B cell (primary cell): ENCODE data around the gene IGF1R.

ENCODE experiments used
- CTCF ChIP-seq: fragments of 200-600 bp; IDR thresholded peaks from one replicate; pipeline ENCODE4 v1.8.0; 2022; ENCODE audit warnings: antibody characterized with exemption, mild to moderate bottlenecking
- EZH2 ChIP-seq: IDR thresholded peaks from 2 replicates; pipeline ENCODE4 v1.6.1; 2012; ENCODE audit warnings: borderline replicate concordance, low read depth, mild to moderate bottlenecking, moderate library complexity, low read length; ENCODE audit not compliant: insufficient read depth, poor library complexity, severe bottlenecking

DNA sequence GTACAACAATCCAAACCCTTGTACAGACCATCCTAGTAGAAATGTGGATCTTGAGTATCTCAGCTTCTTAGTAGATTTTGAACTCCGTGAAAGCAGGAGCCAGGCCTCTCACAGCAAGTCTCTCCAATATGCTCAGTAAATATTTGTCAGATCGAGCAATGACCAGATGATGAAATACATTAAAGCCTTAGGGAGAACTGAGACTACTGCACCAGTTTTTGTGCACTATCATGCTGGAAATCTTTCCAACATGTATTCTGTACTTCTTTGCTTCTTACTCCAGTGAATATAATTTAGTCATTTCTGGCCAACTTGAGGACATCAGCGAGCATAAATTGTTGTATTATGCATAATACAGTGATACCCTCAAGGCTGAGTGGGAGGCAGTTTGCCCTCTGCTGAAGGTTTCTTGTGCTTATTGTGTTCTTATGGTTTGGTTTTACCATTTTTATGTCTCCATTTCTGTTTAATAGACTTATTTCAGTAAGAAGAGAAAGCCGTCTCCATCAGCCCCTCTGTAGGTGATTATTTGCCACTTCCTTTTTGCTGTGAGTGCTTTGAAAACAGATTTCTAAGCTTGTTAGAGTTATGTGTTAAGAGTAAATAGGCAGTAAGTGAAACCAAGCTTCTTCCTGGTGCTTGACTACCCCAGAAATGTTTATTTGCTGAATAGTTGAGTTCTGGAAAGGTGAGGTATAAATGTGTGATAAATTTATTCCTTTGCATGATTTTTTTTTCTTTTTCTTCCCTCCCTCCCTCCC, 212.1 kb downstream of the IGF1R start:
- no peak for TF ChIP-seq CTCF
- no peak for TF ChIP-seq EZH2
